ENCODE measurements around the gene LRRC49.

GRCh38 chr15:71096676-71097075, 204.1 kb downstream of the LRRC49 start:
- TF ChIP-seq, protein P1, sequence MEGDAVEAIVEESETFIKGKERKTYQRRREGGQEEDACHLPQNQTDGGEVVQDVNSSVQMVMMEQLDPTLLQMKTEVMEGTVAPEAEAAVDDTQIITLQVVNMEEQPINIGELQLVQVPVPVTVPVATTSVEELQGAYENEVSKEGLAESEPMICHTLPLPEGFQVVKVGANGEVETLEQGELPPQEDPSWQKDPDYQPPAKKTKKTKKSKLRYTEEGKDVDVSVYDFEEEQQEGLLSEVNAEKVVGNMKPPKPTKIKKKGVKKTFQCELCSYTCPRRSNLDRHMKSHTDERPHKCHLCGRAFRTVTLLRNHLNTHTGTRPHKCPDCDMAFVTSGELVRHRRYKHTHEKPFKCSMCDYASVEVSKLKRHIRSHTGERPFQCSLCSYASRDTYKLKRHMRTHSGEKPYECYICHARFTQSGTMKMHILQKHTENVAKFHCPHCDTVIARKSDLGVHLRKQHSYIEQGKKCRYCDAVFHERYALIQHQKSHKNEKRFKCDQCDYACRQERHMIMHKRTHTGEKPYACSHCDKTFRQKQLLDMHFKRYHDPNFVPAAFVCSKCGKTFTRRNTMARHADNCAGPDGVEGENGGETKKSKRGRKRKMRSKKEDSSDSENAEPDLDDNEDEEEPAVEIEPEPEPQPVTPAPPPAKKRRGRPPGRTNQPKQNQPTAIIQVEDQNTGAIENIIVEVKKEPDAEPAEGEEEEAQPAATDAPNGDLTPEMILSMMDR (optimal IDR thresholded peaks at IDR 0.05 in 1 of 3, IDR thresholded peaks at IDR 0.05 in 1 of 3, conservative IDR thresholded peaks at IDR 0.05 in 1 of 3; ENCODE audit: extremely low read depth in 1 of 3, insufficient read depth in 2 of 3, low read length in 3 of 3): no peak
- TF ChIP-seq EZH2 (IDR thresholded peaks at IDR 0.05; ENCODE audit: low read length): no peak

Measured in keratinocyte (primary cell).